HG02852 (cell line): ENCODE data around the gene ELK3.
"Not testable (repeated sequence)": the region's sequence is repeated elsewhere in the genome, so short reads cannot be mapped to it uniquely, and the experiment has no call there.

Source experiments
- ATAC-seq: cut with Tn5 transposase; IDR thresholded peaks from one replicate; pipeline ENCODE4 v1.9.1; 2021; ENCODE audit warnings: mild to moderate bottlenecking, moderate library complexity; ENCODE audit not compliant: unreplicated experiment

The ELK3 gene

DNA sequence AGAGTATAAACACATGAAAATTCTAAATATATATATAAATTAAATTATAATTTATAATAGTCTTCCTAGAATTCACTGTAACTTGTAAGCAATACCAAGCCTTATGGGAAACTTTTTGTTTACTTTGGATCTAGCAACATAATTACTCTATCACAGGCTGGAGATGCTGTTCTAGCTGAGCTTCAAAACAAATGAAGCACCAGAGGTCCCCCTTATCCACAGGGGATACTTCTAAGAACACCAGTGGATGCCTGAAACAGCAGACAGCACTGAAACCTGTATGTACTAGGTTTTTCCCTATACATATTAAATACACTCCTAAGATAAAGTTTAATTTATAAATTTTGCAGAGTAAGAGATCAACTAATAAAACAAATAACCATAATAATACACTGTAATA is 109.5 kb downstream of the ELK3 start:
- ATAC-seq = no peak

GRCh38 chr12:96305665-96306064 is 111.5 kb downstream of the ELK3 start:
- no peak for ATAC-seq

GRCh38 chr12:96308881-96309280 is 114.7 kb downstream of the ELK3 start:
- ATAC-seq = no peak

GRCh38 chr12:96310067-96310466 is 115.9 kb downstream of the ELK3 start:
- ATAC-seq = no peak

DNA sequence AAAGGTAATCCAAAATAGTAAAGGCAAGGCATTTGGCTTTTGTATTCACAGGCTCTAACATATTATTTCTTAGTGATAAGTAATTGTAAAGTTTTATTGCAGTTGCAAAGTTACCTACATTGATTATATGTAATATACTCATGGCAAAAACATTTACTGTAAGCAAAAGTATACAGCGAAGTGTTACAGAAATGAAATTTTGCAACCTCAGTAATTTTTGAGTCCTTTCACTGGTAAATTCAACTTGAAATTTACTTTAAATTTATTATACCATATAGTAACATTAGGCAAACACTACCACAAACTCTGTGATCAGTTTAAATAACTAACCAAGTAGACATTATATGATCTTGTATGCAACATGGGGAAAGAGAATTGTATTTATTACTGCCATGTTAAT is 117.0 kb downstream of the ELK3 start:
- ATAC-seq = no peak

DNA sequence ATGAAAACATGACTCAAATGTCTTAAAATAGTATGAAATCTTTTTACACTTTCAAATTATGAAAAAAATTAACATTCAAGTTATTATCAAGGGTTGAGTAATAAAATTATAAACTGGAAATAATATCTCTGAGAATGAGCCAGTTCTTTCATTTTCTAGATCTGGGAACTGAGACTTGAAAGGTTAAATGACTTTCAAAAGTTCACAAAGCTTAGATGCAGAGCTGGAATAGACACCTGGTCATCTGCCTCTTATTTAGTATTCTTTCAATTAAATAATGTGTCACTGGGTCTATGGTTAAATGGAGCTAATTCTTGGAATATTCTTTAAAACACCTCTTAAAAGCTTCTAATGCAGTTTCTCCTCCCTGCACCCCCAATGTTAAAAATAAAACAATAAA is 119.4 kb downstream of the ELK3 start:
- ATAC-seq = no peak

- no peak for ATAC-seq
These were observed 120.5 kb downstream of the ELK3 start for GRCh38 chr12:96314723-96315122.

DNA sequence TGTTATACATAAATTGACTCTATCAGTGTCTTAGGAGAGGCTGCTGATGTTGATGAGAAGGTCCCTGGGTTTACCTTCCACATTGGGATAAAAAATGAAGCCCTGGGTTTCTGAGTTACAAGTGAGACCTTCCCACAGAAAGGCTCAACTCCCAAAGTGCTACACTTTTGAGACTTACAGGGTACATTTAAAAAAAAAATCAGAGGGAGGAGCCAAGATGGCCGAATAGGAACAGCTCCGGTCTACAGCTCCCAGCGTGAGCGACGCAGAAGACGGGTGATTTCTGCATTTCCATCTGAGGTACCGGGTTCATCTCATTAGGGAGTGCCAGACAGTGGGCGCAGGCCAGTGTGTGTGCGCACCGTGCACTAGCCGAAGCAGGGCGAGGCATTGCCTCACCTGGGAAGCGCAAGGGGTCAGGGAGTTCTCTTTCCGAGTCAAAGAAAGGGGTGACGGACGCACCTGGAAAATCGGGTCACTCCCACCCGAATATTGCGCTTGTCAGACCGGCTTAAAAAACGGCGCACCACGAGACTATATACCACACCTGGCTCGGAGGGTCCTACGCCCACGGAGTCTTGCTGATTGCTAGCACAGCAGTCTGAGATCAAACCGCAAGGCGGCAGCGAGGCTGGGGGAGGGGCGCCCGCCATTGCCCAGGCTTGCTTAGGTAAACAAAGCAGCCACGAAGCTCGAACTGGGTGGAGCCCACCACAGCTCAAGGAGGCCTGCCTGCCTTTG is 121.7 kb downstream of the ELK3 start:
- not testable (repeated sequence) for ATAC-seq

- not testable (repeated sequence) for ATAC-seq
These were observed 123.6 kb downstream of the ELK3 start for GRCh38 chr12:96317801-96318200.
